ENCODE results near the gene MAML3.
"Not testable (repeated sequence)": the region's sequence is repeated elsewhere in the genome, so short reads cannot be mapped to it uniquely, and the experiment has no call there.

Gene MAML3

DNA sequence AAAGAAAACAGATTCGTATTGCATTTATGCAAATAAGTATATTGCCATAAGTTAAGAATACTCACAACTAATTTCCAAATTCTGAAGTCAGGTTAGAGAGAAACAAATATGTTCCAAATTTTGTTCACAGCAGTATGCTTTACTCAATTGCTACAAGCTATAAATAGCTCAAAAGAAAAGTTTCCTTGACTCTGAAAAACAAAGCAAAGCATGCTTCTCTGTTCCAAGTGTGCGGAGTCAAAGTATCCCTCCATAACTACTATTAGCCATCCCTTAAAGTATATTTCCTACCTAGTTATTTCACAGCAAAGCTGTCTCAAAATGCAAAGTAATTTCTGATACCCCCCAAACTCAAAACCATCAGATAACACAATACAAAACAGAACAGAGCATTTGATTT is 441.1 kb downstream of the MAML3 start:
- ATAC-seq, result no peak

DNA sequence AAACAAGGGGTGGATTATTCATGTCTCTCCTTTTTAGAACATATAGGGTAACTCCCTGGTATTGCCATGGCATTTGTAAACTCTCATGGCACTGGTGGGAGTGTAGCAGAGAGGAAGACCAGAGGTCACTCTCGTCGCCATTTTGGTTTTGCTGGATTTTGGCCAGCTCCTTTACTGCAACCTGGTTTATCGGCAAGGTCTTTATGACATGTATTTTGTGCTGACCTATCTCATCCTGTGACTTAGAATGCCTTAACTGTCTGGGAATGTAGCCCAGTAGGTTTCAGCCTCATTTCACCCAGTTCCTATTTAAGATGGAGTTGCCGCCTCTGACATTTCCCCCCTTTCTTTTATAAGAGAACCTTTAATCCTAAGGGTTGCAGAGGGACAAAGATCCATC is 442.5 kb downstream of the MAML3 start:
- ATAC-seq, result no peak

DNA sequence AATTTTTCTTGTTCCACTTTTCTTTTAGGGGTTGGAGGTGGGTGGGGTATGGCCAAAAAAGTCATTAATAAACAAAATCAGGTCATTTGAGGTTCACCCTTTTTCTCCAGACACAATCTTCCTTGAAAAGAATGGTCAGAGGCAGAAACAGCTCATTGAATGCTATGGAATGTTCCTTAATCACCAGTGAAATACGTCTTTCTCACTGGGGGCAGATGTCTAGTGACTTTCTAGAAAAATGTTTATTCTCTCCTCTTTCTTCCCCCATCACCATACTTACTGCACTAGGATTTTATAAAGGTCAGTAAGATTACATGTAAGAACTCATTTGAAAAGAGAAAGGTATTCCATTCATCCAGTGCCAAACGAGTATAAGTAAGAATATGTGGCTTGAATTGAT is 443.9 kb downstream of the MAML3 start:
- ATAC-seq, result no peak

DNA sequence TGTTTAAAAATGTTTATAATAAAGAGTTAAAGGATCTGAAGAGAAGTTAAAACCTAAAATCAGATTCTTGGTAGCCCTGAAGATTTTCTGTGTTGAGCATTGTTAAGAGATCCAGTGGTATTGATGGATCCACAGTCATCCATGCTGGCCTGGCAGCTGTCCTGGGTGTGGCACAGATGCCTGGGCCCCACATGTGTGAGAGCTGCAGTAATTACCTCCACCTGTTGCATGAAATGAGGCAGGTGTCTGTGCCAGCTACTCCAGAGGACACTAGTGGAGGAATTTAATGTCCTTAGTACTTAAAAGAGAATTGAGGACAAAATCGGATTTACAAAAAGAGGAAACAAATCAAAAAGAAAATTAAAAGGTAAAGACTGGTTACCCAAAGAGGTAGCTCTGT is 444.3 kb downstream of the MAML3 start:
- no peak for ATAC-seq

DNA sequence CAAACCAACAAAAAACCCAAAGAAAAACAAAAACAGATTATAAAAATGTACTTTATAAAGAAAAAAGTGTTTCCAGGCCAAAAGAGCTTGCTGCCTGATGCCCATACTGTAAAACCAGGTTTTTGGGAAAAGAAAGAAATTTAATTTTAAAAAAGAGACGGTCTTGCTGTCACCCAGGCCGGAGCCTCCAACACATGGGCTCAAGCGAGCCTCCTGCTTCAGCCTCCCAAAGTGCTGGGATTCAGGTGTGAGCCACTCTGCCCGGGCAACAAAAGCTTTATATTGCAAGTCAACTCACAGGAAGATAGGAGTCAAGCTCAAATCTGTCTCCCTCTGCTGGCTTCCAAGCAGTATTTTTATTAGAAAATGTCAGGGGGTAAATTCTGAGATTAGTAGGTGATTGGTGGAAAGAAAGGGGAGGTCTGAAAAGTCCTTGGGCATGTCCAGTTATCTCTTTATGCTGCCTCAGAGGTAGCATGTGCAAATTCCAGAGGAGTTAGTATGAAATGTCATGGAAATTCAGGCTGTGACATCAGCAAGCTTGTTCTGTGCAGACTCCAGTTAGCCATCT is 449.0 kb downstream of the MAML3 start:
- ATAC-seq, result no peak

DNA sequence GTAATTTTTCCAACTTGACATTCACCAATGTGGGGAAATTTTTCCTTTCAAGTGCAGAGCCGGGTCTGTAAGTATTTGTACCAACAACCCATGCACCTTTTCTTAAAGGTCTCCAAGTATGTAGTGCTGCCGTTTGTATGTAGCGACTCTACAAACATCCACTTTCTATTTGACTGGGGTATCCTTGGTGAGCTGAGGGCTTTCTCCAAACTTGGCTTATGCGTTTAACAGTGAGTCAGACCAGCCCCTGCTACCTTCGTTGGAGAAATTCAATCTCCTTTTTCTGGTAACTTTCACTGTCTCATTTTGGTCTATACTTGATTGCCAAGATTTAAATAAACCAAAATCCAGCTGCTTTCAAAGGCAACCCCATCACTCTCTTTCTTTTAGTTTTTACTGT is 453.4 kb downstream of the MAML3 start:
- no peak for ATAC-seq

DNA sequence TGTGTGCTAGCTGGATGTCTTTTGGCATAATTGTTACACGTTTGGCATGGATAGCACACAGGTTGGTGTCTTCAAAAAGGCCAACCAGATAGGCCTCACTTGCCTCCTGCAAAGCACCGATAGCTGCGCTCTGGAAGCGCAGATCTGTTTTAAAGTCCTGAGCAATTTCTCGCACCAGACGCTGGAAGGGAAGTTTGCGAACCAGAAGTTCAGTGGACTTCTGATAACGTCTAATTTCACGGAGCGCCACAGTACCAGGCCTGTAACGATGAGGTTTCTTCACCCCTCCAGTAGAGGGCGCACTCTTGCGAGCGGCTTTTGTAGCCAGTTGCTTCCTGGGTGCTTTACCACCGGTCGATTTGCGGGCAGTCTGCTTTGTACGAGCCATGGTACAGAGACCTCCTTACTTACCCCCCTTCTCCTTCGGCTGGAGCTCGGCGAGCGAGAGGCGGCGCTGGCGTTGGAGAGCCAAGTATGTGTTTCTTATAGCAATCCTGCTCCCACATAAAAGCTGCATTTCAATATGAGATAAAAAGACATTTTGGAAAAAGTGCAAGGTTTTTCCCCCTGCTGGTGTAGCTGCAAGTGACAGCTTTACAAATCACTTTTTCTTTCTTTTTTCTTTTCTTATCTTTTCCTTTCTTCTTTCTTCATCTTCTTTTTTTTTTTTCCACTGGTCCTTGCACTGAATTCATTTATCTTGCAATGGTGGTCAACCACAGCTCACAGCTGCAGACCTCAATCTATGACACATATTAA is 455.6 kb downstream of the MAML3 start:
- ATAC-seq, result not testable (repeated sequence)

DNA sequence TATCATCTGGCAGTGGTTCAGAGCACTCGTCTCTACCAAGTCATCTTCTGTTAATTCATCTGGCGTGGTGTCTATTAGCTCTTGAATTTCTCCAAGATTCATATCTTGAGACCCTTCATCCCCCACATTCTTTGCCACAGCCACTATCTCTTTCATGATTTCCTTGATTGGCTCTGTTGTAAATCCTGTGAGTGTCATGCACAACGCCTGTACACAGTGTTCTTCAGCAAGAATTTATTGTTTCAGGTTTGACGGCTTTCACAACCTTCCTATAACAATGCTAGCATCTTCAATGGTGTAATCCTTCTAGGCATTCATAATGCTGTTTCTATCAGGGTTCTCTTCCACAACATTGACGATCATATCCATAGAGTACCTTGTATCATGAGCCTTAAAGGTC is 457.5 kb downstream of the MAML3 start:
- no peak for ATAC-seq

DNA sequence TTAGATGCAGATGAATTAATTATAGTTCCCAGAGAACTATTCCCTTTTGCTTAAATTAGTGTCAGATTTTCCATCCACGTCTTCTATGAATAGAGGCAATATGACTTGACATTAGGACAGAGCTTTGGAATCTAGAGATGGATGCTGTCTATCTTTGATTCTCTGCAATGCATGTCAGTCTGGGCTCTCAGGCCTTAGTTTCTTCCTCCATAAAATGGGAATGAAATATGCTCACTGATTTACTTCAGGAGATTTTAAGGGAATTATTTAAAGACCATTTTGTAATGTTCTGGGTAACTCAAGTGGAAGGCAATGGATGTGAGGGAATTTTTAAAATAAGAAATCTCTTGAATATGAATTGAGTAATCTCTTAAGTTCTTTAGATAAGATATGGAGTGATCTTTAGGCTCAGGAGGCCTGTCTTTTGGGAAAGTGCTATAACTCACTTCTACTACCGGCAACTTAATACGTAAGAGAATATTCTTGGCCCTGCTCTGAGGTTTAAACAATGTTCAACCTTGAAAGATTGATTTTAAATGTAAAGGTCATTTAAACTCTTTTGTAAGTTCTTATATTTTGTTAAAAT is 459.4 kb downstream of the MAML3 start:
- no peak for ATAC-seq

DNA sequence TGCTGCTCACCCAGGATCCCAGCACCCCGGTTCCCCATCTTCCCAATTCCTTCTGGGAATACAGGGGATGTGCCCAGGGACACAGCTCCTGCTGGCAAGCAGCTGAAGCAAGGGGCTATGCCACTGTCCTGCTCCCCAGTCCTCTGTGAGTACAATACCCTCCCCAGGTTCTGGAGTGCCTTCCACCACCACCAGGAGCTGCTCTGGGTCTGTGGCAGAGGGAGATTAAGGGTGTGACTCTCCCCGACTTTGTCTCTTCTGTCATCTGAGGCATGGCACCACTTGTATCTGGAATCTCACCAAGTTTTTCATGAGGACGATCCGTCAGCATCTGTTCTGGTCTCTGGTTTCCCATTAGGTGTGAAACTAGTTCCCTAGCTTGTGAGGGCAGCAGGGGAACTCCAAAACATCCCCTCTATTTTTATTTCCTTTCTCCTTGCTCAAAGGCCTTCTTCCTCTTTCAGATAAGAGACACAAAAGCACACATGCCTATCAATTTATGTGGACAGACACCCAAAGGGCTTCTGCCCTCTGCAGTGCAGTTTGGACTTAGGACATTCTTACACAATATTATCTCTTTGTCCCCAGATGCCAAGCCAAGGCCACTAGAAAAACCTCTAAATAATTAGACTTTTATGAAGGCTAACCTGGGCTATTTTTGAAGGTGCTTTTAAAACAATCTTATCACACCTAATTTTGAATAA is 461.5 kb downstream of the MAML3 start:
- no peak for ATAC-seq

DNA sequence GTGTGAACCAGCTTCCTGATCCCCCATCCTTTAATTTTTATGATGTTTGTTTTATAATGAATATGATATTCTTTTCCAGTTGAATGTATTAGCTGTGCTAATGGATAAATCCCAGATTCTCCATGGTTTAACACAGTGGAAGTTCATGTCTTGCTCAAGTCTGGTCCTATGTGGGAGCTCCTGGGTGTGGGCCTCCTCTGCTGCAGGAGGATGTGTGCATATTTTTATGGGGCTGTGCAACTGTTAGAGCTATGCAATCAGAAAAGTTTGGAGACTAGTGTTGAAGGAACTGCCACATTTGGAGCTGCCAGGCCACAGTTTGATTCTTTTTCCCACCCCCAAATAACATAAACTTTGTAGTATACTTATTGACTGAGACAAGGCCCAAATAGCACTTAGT is 463.6 kb downstream of the MAML3 start:
- no peak for ATAC-seq

DNA sequence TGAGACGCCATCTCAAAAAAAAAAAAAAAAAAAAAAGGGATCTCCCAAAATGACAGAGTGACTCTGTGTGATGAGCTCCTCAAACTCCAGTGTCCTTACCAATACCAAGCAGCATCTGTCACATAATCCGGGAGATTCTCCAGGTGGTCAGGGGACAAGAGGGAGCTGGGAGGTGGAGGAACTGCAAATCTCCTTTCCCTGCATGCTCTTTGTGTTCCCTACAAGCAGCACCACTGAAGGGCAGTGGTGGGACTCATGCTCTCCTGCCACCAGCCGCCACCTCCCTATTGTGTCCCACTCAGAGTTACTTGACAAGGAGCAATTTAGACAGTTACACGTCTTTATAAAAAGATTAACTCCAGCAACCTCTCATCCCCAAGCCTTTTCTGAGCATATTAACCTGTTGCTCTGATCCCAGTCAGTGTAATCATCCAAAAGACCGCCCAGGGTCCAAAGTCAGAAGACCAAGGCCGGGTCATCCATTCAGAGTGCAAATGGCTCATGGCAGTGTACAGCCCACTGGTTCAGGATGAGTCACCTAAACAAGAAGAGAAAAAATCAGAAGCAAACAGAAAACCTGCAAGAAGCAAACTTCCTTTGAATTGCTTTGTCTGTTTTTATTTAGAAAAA is 464.8 kb downstream of the MAML3 start:
- ATAC-seq, result no peak

DNA sequence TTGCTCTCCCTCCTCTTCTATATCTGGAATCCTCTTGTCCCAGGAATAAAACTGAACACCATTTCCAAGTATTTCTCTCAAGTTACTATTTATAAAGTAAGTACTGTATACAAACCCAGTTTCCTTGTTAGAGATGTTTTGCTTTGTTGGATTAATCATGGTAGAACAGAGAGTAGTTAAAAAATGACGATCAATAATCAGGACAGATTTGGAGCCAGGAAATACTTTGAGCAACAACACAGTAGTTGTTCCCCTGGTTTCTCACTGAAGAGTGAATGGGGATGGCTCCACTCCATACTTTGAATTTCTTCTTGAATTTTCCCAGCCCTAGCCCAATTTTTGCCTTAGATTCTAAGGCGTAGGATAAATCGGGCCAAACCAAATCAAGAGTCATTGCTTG is 467.0 kb downstream of the MAML3 start:
- ATAC-seq, result no peak

DNA sequence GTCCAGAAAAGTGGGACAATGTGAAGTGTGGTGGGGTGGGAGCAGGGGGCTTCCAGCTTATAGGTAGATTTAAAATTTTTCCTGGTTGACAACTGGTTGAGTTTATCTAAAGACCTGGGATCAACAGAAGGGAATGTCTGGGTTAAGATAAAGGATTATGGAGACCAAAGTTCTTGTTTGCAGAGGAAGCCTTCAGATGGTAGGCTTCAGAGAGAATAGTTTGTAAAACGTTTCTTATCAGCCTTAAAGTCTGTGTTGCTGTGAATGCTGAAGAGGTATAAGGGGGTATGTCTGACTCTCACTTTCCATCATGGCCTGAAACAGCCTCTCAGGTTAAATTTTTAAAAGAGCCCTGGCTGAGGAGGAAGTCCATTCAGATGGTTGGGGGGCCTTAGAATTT is 467.9 kb downstream of the MAML3 start:
- ATAC-seq, result no peak

DNA sequence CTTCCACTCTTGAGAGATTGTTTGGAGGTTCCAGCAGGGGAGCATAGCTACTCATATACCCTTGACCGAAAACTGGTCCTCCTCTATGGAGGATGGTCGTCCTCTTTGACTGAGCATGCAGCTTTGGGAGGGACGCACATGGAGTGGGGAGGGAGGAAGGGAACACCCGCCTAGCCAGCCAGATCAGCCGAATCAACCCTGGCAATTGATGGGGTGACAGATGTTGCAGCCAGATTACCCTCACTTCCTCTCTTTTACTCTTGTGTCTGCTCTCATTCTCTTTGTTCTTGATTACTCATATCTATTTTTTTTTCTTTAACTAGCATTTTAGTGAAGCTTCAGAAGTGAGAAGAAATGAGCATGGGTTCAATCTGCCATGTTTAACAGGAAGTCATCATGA is 468.8 kb downstream of the MAML3 start:
- peak in 1 of 2 donors; percentile 21 for ATAC-seq

DNA sequence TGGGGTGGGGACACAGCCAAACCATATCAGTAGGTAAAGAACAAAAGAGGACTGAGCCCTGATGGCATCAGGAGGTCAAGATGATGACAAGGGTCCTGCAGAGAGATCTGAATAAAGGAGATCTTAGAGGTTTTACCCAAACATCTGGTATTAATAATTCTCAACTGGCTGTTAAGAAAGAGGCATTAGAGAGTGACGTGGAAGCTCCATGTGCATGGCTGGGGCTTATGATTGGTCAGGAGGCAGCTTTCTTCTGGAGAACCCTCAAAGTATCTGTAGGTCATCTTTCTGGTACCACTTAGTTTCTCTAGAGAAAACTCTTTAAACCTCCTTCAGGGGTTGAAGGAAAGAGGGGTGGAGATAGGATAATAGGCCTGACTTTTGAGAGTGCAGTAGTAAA is 469.6 kb downstream of the MAML3 start:
- no peak for ATAC-seq

DNA sequence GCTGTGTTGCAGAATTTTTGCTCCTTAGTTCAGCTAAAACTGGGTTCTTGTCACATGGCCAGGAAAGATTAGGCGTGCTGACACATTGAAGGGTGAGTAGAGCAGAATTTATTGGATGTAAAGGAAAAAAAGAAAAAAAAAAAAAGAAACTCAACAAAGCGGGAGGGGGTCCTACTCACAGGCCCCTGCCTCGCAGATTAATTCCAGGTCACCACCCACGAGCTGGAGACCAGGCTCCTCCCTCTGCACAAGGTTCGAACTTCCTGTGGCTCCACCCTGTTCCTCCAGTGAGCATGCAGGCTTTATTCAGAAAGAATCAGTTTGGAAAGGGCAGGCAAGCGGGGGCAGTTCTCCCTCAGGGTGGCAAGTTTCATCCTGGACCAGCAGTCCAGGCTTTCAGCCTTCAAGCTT is 471.2 kb downstream of the MAML3 start:
- no peak for ATAC-seq

DNA sequence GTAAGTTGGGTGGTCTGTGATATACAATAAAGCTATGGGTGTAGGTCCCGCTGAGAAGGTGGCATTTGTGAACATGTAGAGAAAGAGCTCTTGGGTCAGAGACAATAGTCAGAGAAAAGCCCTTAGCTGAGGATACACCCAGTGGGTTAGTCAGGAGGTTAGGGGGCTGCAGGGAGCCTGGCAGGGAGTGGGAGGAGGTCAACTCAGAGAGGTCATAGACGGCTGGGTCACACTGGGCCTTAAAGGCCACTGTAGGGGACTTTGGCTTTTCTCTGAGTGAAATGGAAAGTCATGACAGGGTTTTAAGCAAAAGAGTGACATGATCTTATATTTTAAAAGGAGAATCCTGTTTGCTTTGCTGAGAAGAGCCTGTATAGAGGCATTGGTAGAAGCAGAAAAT is 471.7 kb downstream of the MAML3 start:
- ATAC-seq, result no peak

DNA sequence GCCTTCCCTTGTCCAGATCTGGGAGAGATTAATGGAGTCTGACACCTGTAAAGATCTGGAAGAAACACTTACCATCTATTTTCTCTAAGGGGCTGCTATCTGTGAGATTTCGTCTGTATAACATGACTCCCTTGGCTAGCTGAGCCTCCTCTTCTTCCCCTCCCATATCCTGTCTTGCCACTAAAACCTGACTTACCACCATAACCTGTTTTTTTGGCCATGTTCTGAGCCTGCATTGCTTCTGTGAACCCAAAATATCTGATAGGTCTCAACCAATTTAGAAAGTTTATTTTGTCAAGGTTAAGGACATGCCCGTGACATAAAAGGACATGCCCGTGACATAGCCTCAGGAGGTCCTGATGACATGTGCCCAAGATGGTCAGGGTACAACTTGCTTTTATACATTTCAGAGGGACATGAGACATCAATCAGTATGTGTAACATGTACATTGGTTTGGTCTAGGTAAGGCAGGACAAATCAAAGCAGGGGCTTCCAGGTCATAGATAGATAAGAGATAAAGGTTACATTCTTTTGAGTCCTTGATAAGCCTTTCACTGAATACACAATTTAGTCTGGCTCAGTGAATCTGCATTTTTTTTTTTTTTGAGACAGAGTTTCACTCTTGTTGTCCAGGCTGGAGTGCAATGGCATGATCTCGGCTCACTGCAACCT is 476.9 kb downstream of the MAML3 start:
- ATAC-seq, result no peak

DNA sequence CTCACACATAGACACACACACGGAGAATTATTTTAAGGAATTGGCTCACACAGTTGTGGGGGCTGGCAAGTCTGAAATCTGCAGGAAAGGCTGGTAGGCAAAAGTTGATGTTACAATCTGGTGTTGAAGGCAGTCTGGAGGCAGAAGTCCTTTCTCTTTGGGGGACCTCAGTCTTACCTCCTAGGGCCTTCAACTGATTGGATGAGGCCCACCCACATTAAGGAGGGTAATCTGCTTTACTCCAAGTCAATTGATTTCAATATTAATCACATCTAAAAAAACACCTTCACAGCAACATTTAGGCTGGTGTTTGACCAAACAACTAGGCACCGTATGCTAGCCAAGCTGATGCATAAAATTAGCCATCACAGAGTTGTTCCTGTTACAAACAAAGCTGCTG is 477.6 kb downstream of the MAML3 start:
- no peak for ATAC-seq

DNA sequence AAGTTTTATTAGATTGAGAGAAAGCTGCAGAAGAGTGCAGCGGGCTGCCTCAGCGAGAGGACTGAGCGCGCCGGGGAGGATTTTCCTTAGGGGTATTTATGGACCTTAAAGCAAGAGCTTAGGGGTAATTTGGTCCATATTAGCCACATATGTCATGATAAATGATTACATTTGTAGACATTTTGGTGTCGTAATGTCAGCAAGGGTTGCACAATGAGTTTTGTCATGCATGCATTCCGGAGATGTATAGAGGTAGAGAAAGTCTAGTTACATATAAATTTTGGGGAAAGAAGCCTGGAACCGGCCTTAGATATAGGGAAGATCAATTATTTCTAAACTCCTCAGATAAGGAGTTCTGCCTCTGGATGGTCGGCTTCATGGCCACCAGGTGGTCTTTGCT is 478.3 kb downstream of the MAML3 start:
- no peak for ATAC-seq

DNA sequence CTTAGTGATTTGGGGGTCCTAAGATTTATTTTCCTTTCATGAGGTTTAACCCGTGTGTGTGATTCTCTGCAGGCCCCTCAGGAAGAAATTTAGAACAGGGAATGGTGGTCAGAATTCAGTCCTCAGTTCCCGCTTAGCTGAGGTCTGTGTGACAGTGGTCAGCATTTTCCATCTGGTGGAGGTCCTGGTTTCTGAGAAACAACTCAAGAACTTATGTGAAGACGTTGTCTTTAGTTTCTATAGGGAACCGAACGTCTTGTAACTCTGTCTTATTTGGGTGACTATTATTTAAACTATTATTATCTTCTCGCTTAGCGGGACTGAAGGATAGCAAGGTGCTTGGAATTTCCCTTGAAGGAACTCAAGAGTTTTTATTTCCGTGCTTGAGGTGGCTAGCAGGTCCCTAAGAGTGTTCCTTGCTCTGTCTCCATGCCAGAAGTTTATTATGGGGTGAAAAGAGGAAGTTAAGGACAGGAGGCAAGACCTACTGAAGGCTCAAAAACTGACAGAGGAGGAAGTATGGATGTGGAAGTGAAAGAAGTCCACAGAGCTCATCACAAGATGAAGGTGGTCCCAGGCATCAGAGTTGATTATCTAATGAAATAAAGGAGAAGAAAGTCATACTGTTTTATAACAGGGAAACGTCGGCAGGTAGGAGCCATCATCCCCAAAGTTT is 479.0 kb downstream of the MAML3 start:
- no peak for ATAC-seq
